Lower leg skin (tissue), 4 donors: ENCODE results near the gene SPIN3. TPM values are rescaled to one million over a fixed set of nuclear protein-coding genes. Genes with fewer than 3 reads are reported as not detected.

Source experiments
- DNase-seq, 2 donors: peaks; one replicate each; pipeline ENCODE4 v3.0.0-alpha.2; 2019; ENCODE audit warnings: low spot score in 2 of 2
- H3K4me3 ChIP-seq: fragments of 200-600 bp; sonication (generic); 2 replicates; pipeline ENCODE4 v1.5.1; 2017; ENCODE audit warnings: mild to moderate bottlenecking, low read depth; ENCODE audit not compliant: poor library complexity, severe bottlenecking
- POLR2A ChIP-seq, 2 donors: fragments of 450-650 bp; IDR thresholded peaks; one replicate each; pipeline ENCODE4 v1.6.1; 2016 to 2017; ENCODE audit warnings: antibody characterized with exemption in 2 of 2, mild to moderate bottlenecking in 1 of 2, moderate library complexity in 1 of 2
- WGBS, 2 donors: methylation state at CpG; one replicate each; pipeline ENCODE4 v1.1.5; 2018; 5-methylcytosine and 5-hydroxymethylcytosine counted together
- intact Hi-C: fragments of 100-400 bp; cut with DNase I; formaldehyde crosslinking; loops from one replicate; pipeline ENCODE4 v1.15.0; 2023; ENCODE audit warnings: low total_unique reads
- total RNA-seq, 4 donors: library from RNA; depleted of rRNA; stranded (reverse); fragments of >200 nt; gene quantifications; one replicate each; pipeline ENCODE4 v1.1.0, GENCODE V29; 2016
- TF ChIP-seq, protein P1 (sequence below), 3 donors: fragments of 450-650 bp; IDR thresholded peaks; one replicate each; pipeline ENCODE4 v1.5.1; 2016; ENCODE audit warnings: antibody characterized with exemption in 3 of 3, mild to moderate bottlenecking in 3 of 3, moderate library complexity in 2 of 3

SPIN3 gene
- total RNA-seq, 4 donors from 2014 or later, result 1.7 to 5.5 (median 3.0) TPM

DNA sequence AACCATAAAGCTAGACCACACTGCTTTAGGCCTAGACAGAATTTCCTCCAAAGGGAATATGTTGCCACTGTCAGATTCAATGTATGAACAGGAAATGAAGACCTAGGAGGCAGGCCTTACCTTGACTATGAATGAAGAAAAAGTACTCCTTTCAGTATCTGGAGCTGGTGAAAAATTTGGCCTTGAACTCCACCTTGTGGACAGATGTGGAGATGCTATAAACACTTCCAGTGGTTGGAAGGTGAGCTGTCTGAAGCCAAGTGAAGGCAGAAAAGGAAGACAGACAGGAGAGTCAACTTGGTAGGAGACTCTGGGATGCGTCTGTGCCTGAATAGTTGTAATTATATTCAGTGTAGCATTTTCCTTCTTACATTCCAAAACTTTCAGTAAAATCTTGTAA is 17.2 kb downstream of the SPIN3 start:
- no peak overlapping the region for H3K4me3 ChIP-seq
- 7 to 38% methylated on average over 1 of the region's 1 CpG for WGBS, 2 donors
- intact Hi-C loops, result no loop called here
- DNase-seq, result peak in 1 of 2 donors; percentile 16
- TF ChIP-seq, protein P1, sequence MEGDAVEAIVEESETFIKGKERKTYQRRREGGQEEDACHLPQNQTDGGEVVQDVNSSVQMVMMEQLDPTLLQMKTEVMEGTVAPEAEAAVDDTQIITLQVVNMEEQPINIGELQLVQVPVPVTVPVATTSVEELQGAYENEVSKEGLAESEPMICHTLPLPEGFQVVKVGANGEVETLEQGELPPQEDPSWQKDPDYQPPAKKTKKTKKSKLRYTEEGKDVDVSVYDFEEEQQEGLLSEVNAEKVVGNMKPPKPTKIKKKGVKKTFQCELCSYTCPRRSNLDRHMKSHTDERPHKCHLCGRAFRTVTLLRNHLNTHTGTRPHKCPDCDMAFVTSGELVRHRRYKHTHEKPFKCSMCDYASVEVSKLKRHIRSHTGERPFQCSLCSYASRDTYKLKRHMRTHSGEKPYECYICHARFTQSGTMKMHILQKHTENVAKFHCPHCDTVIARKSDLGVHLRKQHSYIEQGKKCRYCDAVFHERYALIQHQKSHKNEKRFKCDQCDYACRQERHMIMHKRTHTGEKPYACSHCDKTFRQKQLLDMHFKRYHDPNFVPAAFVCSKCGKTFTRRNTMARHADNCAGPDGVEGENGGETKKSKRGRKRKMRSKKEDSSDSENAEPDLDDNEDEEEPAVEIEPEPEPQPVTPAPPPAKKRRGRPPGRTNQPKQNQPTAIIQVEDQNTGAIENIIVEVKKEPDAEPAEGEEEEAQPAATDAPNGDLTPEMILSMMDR (IDR thresholded peaks at IDR 0.05), result no peak
- no peak for TF ChIP-seq POLR2A (IDR thresholded peaks at IDR 0.05)

DNA sequence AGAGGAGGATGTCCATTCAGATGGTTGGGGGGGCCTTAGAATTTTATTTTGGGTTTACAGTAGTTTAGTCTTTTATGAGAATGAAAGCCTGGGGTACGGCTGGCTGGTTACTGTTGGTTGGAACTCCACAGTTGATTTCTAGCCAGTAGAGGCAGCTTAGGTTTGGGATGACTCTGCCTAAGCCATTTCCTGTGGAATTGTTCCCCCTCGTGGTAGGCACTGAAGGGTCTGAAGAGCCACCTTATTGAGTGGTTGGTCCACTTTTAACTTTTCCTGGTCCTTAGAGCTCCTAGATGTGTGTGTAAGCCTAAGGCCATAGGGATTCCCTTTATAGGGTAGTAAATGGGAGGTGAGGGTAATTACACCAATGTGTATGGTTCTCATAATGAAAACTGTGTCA is 19.7 kb downstream of the SPIN3 start:
- WGBS, 2 donors, result 71 to 80% methylated on average over 2 of the region's 2 CpGs
- TF ChIP-seq, protein P1 (IDR thresholded peaks at IDR 0.05), result no peak
- TF ChIP-seq POLR2A (IDR thresholded peaks at IDR 0.05), result no peak
- intact Hi-C loops, result no loop called here

DNA sequence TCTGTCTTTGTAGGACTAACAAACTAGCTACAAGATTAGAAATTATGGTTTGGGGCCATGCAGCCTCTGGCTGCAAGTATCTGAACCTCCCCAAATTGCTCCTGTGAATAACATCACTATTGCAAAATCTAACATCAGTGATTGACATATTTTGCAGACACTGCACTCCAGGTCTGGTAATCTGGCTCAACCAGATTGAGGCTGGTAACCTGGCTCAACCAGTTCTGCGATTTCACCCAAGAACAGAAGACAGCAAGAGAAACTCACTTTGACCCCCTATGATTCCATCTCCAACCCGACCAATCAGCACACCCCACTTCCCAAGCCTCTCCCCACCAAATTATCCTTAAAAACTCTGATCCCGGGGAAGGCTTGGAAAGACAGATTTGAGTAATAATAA is 20.9 kb downstream of the SPIN3 start:
- intact Hi-C loops, result no loop called here

More for the DNA sequence above, 19.7 kb downstream of the SPIN3 start:
- no peak overlapping the region for H3K4me3 ChIP-seq
- no peak for DNase-seq

DNA sequence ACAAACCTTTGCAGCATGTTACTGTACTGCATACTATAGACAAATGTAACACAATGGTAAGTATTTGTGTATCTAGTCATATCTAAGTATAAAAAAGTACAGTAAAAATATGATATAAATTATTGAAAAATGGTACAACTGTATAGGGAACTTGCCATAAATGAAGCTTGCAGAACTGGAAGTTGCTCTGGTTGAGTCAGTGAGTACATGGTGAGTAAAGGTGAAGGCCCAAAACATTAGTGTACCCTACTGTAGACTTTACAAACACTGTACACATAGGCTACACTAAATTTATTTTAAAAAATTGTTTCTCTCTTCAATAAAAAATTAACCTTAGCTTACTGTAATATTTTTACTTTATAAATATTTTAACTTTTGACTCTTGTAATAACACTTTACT is 25.8 kb downstream of the SPIN3 start:
- no peak for TF ChIP-seq POLR2A (IDR thresholded peaks at IDR 0.05)
- TF ChIP-seq, protein P1 (IDR thresholded peaks at IDR 0.05), result no peak

More for the DNA sequence above, 20.9 kb downstream of the SPIN3 start:
- no peak for DNase-seq
- 54 to 62% methylated on average over 3 of the region's 3 CpGs for WGBS, 2 donors
- no peak overlapping the region for H3K4me3 ChIP-seq
- TF ChIP-seq, protein P1 (IDR thresholded peaks at IDR 0.05), result no peak
- TF ChIP-seq POLR2A (IDR thresholded peaks at IDR 0.05), result no peak

DNA sequence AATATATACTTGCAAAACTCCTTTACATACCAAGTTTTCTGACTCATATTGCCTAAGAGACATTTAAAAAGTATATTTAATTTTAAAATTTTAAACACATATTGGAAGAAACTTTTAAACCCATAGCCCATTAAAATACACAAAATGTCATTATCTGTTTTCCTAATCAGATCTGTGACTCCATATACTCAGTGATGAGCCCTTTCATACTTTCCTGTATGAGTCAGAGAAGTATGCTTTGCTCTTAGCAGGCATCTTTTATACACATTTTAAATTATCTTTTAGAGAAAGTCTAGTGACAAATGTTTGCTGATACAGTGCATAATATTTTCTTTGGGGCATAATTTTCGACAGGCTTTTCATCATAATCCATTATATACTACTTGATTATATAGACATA is 26.4 kb downstream of the SPIN3 start:
- no peak for DNase-seq
- H3K4me3 ChIP-seq, result no peak overlapping the region
- WGBS, 2 donors, result 65 to 73% methylated on average over 1 of the region's 1 CpG
- intact Hi-C loops, result no loop called here
- no peak for TF ChIP-seq POLR2A (IDR thresholded peaks at IDR 0.05)
- TF ChIP-seq, protein P1 (IDR thresholded peaks at IDR 0.05), result no peak

More for the DNA sequence above, 25.8 kb downstream of the SPIN3 start:
- intact Hi-C loops, result no loop called here
- DNase-seq, result no peak
- no peak overlapping the region for H3K4me3 ChIP-seq

DNA sequence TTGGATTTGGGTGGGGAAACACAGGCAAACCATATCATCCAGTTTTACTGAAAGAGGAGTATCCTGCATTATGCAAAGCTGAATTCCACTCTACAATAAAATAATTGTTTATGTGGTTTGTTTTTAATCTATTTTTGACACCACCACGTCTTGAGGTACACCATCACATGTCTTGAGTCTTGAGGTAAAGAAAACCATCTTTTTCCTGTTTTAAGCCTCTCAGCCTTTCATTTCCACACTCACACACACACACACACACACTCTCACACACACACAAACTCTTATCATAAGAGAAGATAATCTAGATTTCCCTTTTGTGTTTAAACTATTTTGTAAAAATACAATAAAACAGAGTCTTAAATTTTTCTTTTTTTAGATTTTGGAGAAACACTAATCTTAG is 32.0 kb downstream of the SPIN3 start:
- 48 to 69% methylated on average over 1 of the region's 1 CpG for WGBS, 2 donors
- TF ChIP-seq, protein P1 (IDR thresholded peaks at IDR 0.05), result no peak
- no peak for TF ChIP-seq POLR2A (IDR thresholded peaks at IDR 0.05)
- intact Hi-C loops, result no loop called here

More for the DNA sequence above, 32.0 kb downstream of the SPIN3 start:
- DNase-seq, result no peak
- H3K4me3 ChIP-seq, result no peak overlapping the region
